Measurements from ENCODE around the gene EPHB4. TPM values are rescaled to one million over a fixed set of nuclear protein-coding genes. Genes with fewer than 3 reads are reported as not detected.

Gene EPHB4
- total and polyA plus RNA-seq, 10 of the 15 experiments (the other 5 are each of a cell fraction or from before 2014, with no cell fraction given) = 0.32 to 0.85 (median 0.48) TPM; not detected in 4

DNA sequence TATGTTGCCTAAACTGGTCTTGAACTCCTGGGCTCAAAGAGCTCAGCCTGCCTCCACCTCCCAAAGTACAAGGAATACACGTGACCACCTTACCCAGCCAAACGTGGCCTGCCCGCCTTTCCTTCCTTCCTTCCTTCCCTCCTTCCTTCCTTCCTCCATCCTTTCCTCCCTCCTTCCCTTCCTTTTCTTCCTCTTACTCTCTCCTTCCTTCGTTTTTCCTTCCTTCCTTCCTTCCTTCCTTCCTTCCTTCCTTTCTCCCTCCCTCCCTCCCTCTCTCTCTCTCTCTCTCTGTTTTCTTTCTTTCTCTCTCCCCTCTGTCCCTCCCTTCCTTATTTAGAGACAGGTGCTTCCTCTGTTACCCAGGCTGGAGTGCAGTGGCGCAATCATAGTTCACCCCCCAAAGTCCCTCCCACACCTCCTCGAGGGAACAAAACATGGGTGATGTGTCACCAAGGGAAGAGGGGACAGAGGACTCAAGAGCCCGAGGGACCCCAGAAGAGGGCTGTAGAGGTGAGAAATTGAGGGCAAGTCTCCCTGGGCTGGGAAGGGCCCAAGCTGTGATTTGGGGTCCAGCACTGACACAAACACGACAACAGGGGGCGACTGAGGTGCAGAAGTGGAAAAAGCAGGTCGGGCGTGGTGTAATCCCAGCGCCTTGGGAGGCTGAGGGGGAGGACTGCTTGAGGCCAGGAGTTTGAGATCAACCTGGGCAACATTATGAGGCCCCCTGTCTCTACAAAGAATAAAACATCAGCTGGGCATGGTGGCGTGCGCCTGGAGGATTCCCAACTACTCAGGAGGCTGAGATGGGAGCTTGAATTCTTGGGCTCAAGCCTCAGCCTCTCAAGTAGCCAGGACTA is 28.1 kb downstream of the EPHB4 start:
- H3K36me3 ChIP-seq (ENCODE audit: control insufficient read depth in 2 of 2, insufficient read depth in 2 of 2, low read length in 1 of 2) = no peaks in the 10 kb centered on the region
- BruUV-seq (replicated peaks) = no TSS peak
- RAD21 ChIA-PET (ENCODE audit: unreplicated experiment) = interaction anchor here (0.8 to 6.3 kb wide), 2 partner anchors 52 to 76 kb away, joined by 4 to 147 read pairs; partner anchors contain the start of genes SLC12A9 and SRRT

More for the DNA sequence above, 28.1 kb downstream of the EPHB4 start:
- Histone ChIP-seq H3K4me3 (no peak overlapping the region), H3K79me2 (ENCODE audit: control insufficient read depth, insufficient read depth, low read length) (no peaks in the 10 kb centered on the region), H3K9ac (ENCODE audit: control insufficient read depth, insufficient read depth, low read length) (no peak overlapping the region), H3K4me1 (ENCODE audit: control insufficient read depth, insufficient read depth, low read length) (peaks cover 15% of the 10 kb centered on the region), H2AFZ (ENCODE audit: control insufficient read depth, low read depth, low read length) (no peak overlapping the region), H3K27me3 (replicated peaks in 1 of 2; ENCODE audit: control insufficient read depth in 2 of 2, insufficient read depth in 2 of 2, low read length in 1 of 2) (peaks cover 0 to 1% of the 10 kb centered on the region in 2 experiments; a peak in 1 of 4 replicates), H3K4me2 (ENCODE audit: control insufficient read depth, insufficient read depth) (no peak overlapping the region), H3K9me3 (replicated peaks; ENCODE audit: control insufficient read depth, insufficient read depth, low read length) (no peaks in the 10 kb centered on the region), H4K20me1 (ENCODE audit: control insufficient read depth, insufficient read depth) (no peaks in the 10 kb centered on the region), H3K27ac (ENCODE audit: control insufficient read depth, insufficient read depth) (no peak overlapping the region)
- DNase-seq (ENCODE audit: low read depth, low spot score) = peak; percentile 5
- TF ChIP-seq RAD21 (IDR thresholded peaks at IDR 0.05; ENCODE audit: insufficient read depth, low read depth, low read length) (peak; percentile 78), SUPT20H (IDR thresholded peaks at IDR 0.05; ENCODE audit: borderline replicate concordance, control insufficient read depth, low read depth, low read length) (no peak), SPI1 (IDR thresholded peaks at IDR 0.05; ENCODE audit: borderline replicate concordance, insufficient read depth, low read depth, low read length) (no peak), POLR2AphosphoS2 (IDR thresholded peaks at IDR 0.05; ENCODE audit: low read depth, low read length) (no peak), GABPA (IDR thresholded peaks at IDR 0.05; ENCODE audit: low read depth) (no peak), FOS (IDR thresholded peaks at IDR 0.05; ENCODE audit: borderline replicate concordance, extremely low read depth, insufficient read length) (no peak), SRF (IDR thresholded peaks at IDR 0.05; ENCODE audit: low read depth in 2 of 2, low read length in 2 of 2) (no peak), BACH1 (IDR thresholded peaks at IDR 0.05; ENCODE audit: borderline replicate concordance) (no peak), SMC3 (IDR thresholded peaks at IDR 0.05; ENCODE audit: borderline replicate concordance, low read length) (peak; percentile 81), YY1 (IDR thresholded peaks at IDR 0.05; ENCODE audit: low read depth, low read length) (0 out of 2 replicates have a peak, but pooled peaks have one; percentile 50), NFXL1 (IDR thresholded peaks at IDR 0.05; ENCODE audit: borderline replicate concordance) (peak; percentile 92), KAT2A (conservative IDR thresholded peaks at IDR 0.05; ENCODE audit: control insufficient read depth, low read depth, low read length) (no peak)
- TF ChIP-seq, protein P1, sequence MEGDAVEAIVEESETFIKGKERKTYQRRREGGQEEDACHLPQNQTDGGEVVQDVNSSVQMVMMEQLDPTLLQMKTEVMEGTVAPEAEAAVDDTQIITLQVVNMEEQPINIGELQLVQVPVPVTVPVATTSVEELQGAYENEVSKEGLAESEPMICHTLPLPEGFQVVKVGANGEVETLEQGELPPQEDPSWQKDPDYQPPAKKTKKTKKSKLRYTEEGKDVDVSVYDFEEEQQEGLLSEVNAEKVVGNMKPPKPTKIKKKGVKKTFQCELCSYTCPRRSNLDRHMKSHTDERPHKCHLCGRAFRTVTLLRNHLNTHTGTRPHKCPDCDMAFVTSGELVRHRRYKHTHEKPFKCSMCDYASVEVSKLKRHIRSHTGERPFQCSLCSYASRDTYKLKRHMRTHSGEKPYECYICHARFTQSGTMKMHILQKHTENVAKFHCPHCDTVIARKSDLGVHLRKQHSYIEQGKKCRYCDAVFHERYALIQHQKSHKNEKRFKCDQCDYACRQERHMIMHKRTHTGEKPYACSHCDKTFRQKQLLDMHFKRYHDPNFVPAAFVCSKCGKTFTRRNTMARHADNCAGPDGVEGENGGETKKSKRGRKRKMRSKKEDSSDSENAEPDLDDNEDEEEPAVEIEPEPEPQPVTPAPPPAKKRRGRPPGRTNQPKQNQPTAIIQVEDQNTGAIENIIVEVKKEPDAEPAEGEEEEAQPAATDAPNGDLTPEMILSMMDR (IDR thresholded peaks at IDR 0.05 in 2 of 3, conservative IDR thresholded peaks at IDR 0.05 in 1 of 3; ENCODE audit: control insufficient read depth in 2 of 3, extremely low read depth in 1 of 3, insufficient read depth in 1 of 3, low read depth in 3 of 3, low read length in 3 of 3) = peak; percentile 72 to 81 (median 77)
- ChIA-PET CTCF (interaction anchor here (0.8 to 7.9 kb wide), 11 partner anchors 12 to 259 kb away, joined by 3 to 238 read pairs (median 5); partner anchors contain the start of genes MOSPD3, POP7, SLC12A9 and UFSP1), POLR2A (interaction anchor here (2.4 kb wide), 1 partner anchor 53 kb away, joined by 8 read pairs; the partner anchor contains the start of gene SLC12A9), SMC1A (ENCODE audit: uncharacterized antibody, unreplicated experiment) (interaction anchor here (1.0 to 6.0 kb wide), 7 partner anchors 50 to 94 kb away, joined by 3 to 104 read pairs (median 4); partner anchors contain the start of genes SLC12A9, SRRT and UFSP1)
- 14% methylated on average over 14 of the region's 14 CpGs for WGBS (ENCODE audit: insufficient coverage, insufficient replicate concordance, low lambda C conversion rate, missing lambda C conversion rate)
- in situ Hi-C loops (cut with MboI) = no loop called here
- peak; percentile 63 for ATAC-seq
- intact Hi-C loops (cut with micrococcal nuclease; ENCODE audit: unreplicated experiment) = loop anchor here (1.0 to 5.0 kb wide), 2 partner anchors 53 to 258 kb away; partner anchors contain the start of gene SLC12A9
- FAIRE-seq = peak; percentile 86
